Measurements from ENCODE around the gene SRGAP3. TPM values are rescaled to one million over a fixed set of nuclear protein-coding genes. Genes with fewer than 3 reads are reported as not detected.

Gene SRGAP3
- total and polyA plus RNA-seq, 10 of the 15 experiments (the other 5 are each of a cell fraction or from before 2014, with no cell fraction given), result 0.32 to 1.7 (median 0.99) TPM

DNA sequence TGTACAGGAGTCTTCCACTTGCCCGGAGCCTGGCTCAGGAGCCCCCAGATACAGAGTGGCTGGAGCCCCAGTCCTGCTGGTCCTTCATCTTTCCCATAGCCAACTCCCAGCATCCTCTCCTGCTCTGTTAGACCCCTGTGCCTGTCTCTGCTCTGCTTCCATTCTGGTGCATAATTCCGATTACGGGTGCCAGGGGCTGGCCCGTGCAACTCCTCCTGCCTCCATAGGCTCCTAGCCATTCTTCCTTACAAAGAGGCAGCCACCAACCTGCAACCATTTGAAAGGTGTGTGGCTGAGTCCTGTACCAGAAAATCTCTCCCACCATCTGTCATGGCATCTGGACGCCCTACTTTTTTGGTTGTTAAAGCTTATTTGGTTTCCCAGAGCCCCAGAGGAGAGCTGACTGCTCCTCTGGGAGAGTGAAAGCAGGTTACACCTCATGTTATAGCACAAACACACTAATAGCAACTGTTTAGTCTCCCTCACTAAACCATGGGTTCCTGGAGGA is 281.0 kb downstream of the SRGAP3 start:
- Histone ChIP-seq H4K20me1 (ENCODE audit: control insufficient read depth, insufficient read depth) (no peaks in the 10 kb centered on the region), H3K4me3 (no peak overlapping the region), H3K9me3 (replicated peaks; ENCODE audit: control insufficient read depth, insufficient read depth, low read length) (no peaks in the 10 kb centered on the region), H3K36me3 (ENCODE audit: control insufficient read depth in 2 of 2, insufficient read depth in 2 of 2, low read length in 1 of 2) (no peaks in the 10 kb centered on the region), H3K27me3 (replicated peaks in 1 of 2; ENCODE audit: control insufficient read depth in 2 of 2, insufficient read depth in 2 of 2, low read length in 1 of 2) (no peaks in the 10 kb centered on the region), H3K79me2 (ENCODE audit: control insufficient read depth, insufficient read depth, low read length) (no peaks in the 10 kb centered on the region), H3K4me2 (ENCODE audit: control insufficient read depth, insufficient read depth) (no peak overlapping the region), H3K9ac (ENCODE audit: control insufficient read depth, insufficient read depth, low read length) (no peak overlapping the region), H3K4me1 (ENCODE audit: control insufficient read depth, insufficient read depth, low read length) (no peaks in the 10 kb centered on the region), H2AFZ (ENCODE audit: control insufficient read depth, low read depth, low read length) (no peak overlapping the region), H3K27ac (ENCODE audit: control insufficient read depth, insufficient read depth) (no peak overlapping the region)
- ChIA-PET SMC1A (ENCODE audit: uncharacterized antibody, unreplicated experiment) (interaction anchor here (1.0 to 2.9 kb wide), 3 partner anchors 20 to 395 kb away, joined by 3 to 25 read pairs (median 3); partner anchors contain the start of gene THUMPD3), POLR2A (no interaction called here), RAD21 (ENCODE audit: unreplicated experiment) (interaction anchor here (1.4 kb wide), 1 partner anchor 334 kb away, joined by 3 read pairs; no protein-coding TSS in a partner anchor), CTCF (interaction anchor here (1.5 to 2.7 kb wide), 4 partner anchors 29 to 334 kb away, joined by 5 to 13 read pairs (median 8); no protein-coding TSS in a partner anchor)
- FAIRE-seq (no peak), ATAC-seq (no peak), DNase-seq (ENCODE audit: low read depth, low spot score) (no peak)
- TF ChIP-seq IKZF2 (IDR thresholded peaks at IDR 0.05), result no peak
- TF ChIP-seq, protein P1, sequence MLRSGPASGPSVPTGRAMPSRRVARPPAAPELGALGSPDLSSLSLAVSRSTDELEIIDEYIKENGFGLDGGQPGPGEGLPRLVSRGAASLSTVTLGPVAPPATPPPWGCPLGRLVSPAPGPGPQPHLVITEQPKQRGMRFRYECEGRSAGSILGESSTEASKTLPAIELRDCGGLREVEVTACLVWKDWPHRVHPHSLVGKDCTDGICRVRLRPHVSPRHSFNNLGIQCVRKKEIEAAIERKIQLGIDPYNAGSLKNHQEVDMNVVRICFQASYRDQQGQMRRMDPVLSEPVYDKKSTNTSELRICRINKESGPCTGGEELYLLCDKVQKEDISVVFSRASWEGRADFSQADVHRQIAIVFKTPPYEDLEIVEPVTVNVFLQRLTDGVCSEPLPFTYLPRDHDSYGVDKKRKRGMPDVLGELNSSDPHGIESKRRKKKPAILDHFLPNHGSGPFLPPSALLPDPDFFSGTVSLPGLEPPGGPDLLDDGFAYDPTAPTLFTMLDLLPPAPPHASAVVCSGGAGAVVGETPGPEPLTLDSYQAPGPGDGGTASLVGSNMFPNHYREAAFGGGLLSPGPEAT (IDR thresholded peaks at IDR 0.05; ENCODE audit: low read depth), result no peak
- TF ChIP-seq ZNF24 (IDR thresholded peaks at IDR 0.05), result no peak
- no peak for TF ChIP-seq KLF5 (IDR thresholded peaks at IDR 0.05; ENCODE audit: partially characterized antibody)
- no peak for TF ChIP-seq SMAD5 (IDR thresholded peaks at IDR 0.05; ENCODE audit: low read depth)
- TF ChIP-seq RB1 (IDR thresholded peaks at IDR 0.05; ENCODE audit: borderline replicate concordance), result no peak
- no peak for TF ChIP-seq ZNF217 (IDR thresholded peaks at IDR 0.05)
- WGBS (ENCODE audit: insufficient coverage, insufficient replicate concordance, low lambda C conversion rate, missing lambda C conversion rate), result 47% methylated on average over 5 of the region's 5 CpGs
- intact Hi-C loops (cut with micrococcal nuclease; ENCODE audit: unreplicated experiment) (no loop called here), in situ Hi-C loops (cut with MboI) (no loop called here)
- no TSS peak for BruUV-seq (replicated peaks)
